BE2C (cell line): ENCODE measurements around the gene KCNT2.
"Not testable (repeated sequence)": the region's sequence is repeated elsewhere in the genome, so short reads cannot be mapped to it uniquely, and the experiment has no call there.

Source experiments
- DNase-seq: peaks from one replicate; pipeline ENCODE4 v3.0.0-alpha.2; 2020
- H3K27me3 ChIP-seq: fragments of 250-450 bp; sonication (Bioruptor Pico); 2 replicates; pipeline ENCODE4 v1.5.1; 2020; ENCODE audit warnings: mild to moderate bottlenecking
- H3K36me3 ChIP-seq: fragments of 250-450 bp; sonication (Bioruptor Pico); 2 replicates; pipeline ENCODE4 v1.5.1; 2020; ENCODE audit warnings: mild to moderate bottlenecking
- H3K4me1 ChIP-seq: fragments of 250-450 bp; sonication (Bioruptor Pico); 2 replicates; pipeline ENCODE4 v1.5.1; 2020
- H3K4me3 ChIP-seq: 2 replicates; pipeline ENCODE4 v1.5.1; 2011; ENCODE audit warnings: low read depth, low read length
- H3K9me3 ChIP-seq: fragments of 250-450 bp; sonication (Bioruptor Pico); 2 replicates; pipeline ENCODE4 v1.5.1; 2020
- CTCF ChIP-seq: IDR thresholded peaks from 2 replicates; pipeline ENCODE4 v1.5.1; 2012; ENCODE audit warnings: mild to moderate bottlenecking, low read depth, low read length

KCNT2 gene

GRCh38 chr1:196543833-196544232 is 64.4 kb downstream of the KCNT2 start:
- DNase-seq, result no peak
- Histone ChIP-seq H3K36me3 (no peaks in the 10 kb centered on the region), H3K9me3 (peaks cover 3% of the 10 kb centered on the region; the same call in 1 of the 2 replicates), H3K4me3 (no peak overlapping the region), H3K4me1 (peaks cover 16% of the 10 kb centered on the region), H3K27me3 (no peaks in the 10 kb centered on the region)
- TF ChIP-seq CTCF, result no peak

- no peak for DNase-seq
- no peak for TF ChIP-seq CTCF
Measured at GRCh38 chr1:196538473-196538872, 69.8 kb downstream of the KCNT2 start.

GRCh38 chr1:196535727-196536126 is 72.5 kb downstream of the KCNT2 start:
- peak; percentile 74 for DNase-seq
- no peaks in the 10 kb centered on the region for H3K27me3 ChIP-seq
- H3K4me3 ChIP-seq, result no peak overlapping the region
- peaks cover 5% of the 10 kb centered on the region for H3K9me3 ChIP-seq
- H3K36me3 ChIP-seq, result no peaks in the 10 kb centered on the region; the same call in 1 of the 2 replicates
- peak; percentile 23 for TF ChIP-seq CTCF
- H3K4me1 ChIP-seq, result peaks cover 3% of the 10 kb centered on the region; the same call in 1 of the 2 replicates

More at GRCh38 chr1:196538473-196538872, 69.8 kb downstream of the KCNT2 start:
- peaks cover 7% of the 10 kb centered on the region for H3K4me1 ChIP-seq
- no peaks in the 10 kb centered on the region for H3K27me3 ChIP-seq
- H3K9me3 ChIP-seq, result peaks cover 5% of the 10 kb centered on the region
- H3K36me3 ChIP-seq, result no peaks in the 10 kb centered on the region; the same call in 1 of the 2 replicates
- H3K4me3 ChIP-seq, result no peak overlapping the region

- Histone ChIP-seq H3K4me3 (no peak overlapping the region), H3K9me3 (peaks cover 5% of the 10 kb centered on the region), H3K4me1 (peaks cover 3% of the 10 kb centered on the region; the same call in 1 of the 2 replicates), H3K27me3 (no peaks in the 10 kb centered on the region), H3K36me3 (no peaks in the 10 kb centered on the region; the same call in 1 of the 2 replicates)
- no peak for DNase-seq
- no peak for TF ChIP-seq CTCF
Measured at GRCh38 chr1:196531737-196532524, 76.3 kb downstream of the KCNT2 start.

GRCh38 chr1:196527919-196528318 is 80.3 kb downstream of the KCNT2 start:
- Histone ChIP-seq H3K36me3 (no peaks in the 10 kb centered on the region), H3K4me1 (peaks cover 3% of the 10 kb centered on the region; the same call in 1 of the 2 replicates), H3K27me3 (no peaks in the 10 kb centered on the region), H3K9me3 (no peaks in the 10 kb centered on the region), H3K4me3 (no peak overlapping the region)
- no peak for DNase-seq
- no peak for TF ChIP-seq CTCF

- H3K4me1 ChIP-seq, H3K36me3 ChIP-seq, H3K9me3 ChIP-seq, H3K4me3 ChIP-seq, DNase-seq, H3K27me3 ChIP-seq: not testable (repeated sequence)
Measured at GRCh38 chr1:196522574-196523345, 85.5 kb downstream of the KCNT2 start.
